Neuron (in vitro differentiated cells): ENCODE data around the gene TBATA.

Experiments
- H2AFZ ChIP-seq: one replicate; pipeline ENCODE4 v1.6.1; 2013; ENCODE audit warnings: low read depth, mild to moderate bottlenecking, inconsistent platforms, low read length, moderate library complexity
- H3K27me3 ChIP-seq: one replicate; pipeline ENCODE4 v1.6.1; 2013; ENCODE audit warnings: low read length; ENCODE audit not compliant: insufficient read depth
- H3K36me3 ChIP-seq: one replicate; pipeline ENCODE4 v1.6.1; 2013; ENCODE audit warnings: low read length; ENCODE audit not compliant: insufficient read depth
- H3K4me1 ChIP-seq: one replicate; pipeline ENCODE4 v1.6.1; 2013; ENCODE audit warnings: low read length; ENCODE audit not compliant: insufficient read depth
- H3K4me3 ChIP-seq: 2 replicates; pipeline ENCODE4 v1.5.1; 2013; ENCODE audit warnings: mild to moderate bottlenecking, low read length, moderate library complexity
- H3K9me3 ChIP-seq: one replicate; pipeline ENCODE4 v1.6.1; 2013; ENCODE audit warnings: low read length

Gene TBATA

DNA sequence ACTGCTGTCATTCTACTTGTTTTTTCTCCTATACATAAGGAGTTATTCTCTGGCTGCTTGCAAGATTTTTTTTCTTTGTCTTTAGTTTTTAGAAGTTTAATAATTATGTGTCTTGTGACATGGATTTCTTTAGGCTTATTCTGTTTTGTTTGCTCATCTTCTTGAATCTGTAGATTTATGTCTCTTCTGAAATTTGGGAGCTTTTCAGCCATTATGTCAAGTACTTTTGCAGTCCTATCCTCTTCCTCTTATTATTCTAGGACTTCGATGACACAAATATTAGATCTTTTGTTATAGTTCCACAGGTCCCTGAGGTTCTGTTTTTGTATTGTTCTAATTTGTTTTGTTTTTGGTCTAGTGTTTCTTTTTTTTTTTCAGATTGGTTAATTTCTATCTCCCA is 16.7 kb upstream of the TBATA start:
- peaks cover 3% of the 10 kb centered on the region for H3K27me3 ChIP-seq
- no peaks in the 10 kb centered on the region for H3K9me3 ChIP-seq
- H3K36me3 ChIP-seq, result no peaks in the 10 kb centered on the region
- H3K4me1 ChIP-seq, result no peaks in the 10 kb centered on the region
- no peak overlapping the region for H3K4me3 ChIP-seq
- no peak overlapping the region for H2AFZ ChIP-seq

DNA sequence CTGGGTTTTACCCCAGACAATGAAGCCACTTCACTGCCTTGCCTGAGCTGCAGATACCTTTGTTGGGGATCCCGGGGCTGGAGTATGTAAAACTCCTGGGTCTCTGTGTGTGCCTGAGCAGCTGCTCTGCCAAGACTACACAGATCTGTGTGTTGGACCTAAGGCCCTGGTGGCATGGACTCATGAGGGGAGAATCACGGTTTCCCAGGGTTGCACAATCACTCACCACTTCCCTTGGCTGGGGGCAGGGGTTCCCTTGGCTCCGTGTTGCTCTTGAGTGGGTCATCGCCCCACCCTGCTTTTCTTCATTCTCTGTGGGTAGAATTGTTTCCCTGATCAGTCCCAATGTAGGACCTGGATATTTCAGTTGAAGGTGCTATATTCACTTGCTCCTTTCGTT is 13.9 kb upstream of the TBATA start:
- H3K9me3 ChIP-seq, result no peaks in the 10 kb centered on the region
- H3K27me3 ChIP-seq, result no peaks in the 10 kb centered on the region
- no peaks in the 10 kb centered on the region for H3K36me3 ChIP-seq
- H3K4me3 ChIP-seq, result no peak overlapping the region
- H2AFZ ChIP-seq, result no peak overlapping the region
- no peaks in the 10 kb centered on the region for H3K4me1 ChIP-seq

DNA sequence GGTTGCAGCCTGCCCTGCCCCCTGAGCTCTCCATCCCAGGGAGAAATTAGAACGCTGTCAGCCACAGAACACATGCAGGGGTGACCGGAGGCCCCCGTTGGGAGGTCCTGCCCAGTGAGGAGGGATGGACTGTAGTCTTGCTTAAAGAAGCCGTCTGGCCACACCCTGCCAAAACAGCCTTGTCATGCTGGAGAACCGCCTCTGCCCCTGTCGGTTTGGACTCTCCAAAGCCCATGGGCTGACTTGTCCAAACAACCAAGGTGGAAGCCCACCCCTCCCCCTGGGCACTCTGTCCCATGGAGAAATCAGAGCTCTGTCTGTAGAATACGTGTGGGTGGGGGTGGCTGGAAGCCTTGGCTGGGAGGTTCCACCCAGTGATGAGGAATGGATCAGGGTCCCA is 12.7 kb upstream of the TBATA start:
- Histone ChIP-seq H3K4me1 (no peaks in the 10 kb centered on the region), H3K36me3 (no peaks in the 10 kb centered on the region), H3K9me3 (no peaks in the 10 kb centered on the region), H2AFZ (no peak overlapping the region), H3K27me3 (no peaks in the 10 kb centered on the region), H3K4me3 (no peak overlapping the region)

DNA sequence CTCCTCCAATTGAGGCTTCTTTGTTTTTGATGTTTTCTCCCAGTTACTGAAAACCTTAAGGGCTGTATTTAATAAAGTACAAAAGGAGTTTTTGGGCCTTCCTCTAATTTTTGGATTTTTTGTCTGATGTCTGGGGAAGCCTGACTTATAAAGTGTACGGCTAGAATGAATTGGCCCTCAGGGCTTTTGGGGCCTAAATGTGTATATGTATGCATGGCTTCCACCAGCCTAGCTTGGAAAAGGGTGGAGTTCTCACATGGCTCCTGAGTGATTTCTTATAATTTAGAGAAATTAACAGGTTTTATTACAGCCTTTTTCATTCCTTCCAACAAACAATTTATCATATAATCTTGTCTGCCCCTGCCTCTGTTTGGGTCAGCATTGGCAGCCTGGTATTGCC is 10.4 kb upstream of the TBATA start:
- no peaks in the 10 kb centered on the region for H3K27me3 ChIP-seq
- no peaks in the 10 kb centered on the region for H3K4me1 ChIP-seq
- no peak overlapping the region for H2AFZ ChIP-seq

DNA sequence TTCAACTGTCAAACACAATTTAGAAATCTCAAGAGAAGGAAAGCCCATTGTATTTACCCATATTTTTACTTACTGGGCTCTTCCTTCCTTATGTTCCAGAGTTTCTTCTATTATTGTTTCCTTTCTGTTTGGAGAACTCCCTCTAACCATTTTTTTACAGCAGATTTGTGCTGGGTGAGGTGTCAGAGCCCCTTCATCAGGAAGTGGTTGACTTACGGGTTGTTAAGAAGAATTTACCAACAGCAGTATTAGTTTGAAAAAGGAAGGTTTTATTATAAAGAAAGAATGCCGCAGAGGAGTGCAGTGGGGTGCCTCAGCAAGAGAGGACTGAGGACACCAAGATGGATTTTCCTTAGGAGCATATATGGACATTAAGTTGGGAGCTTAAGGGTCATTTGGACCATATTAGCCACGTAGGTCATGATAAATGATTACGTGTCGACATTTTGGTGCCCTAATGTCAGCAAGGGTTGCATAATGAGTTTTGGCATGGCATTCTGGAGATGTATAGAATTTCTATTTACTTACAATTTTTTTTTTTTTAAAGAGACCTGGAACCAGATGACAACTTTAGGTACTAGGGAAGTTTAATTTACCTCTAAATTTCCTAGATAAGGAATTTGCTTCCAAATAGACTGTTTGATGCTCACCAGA is 6.3 kb upstream of the TBATA start:
- Histone ChIP-seq H2AFZ (no peak overlapping the region), H3K27me3 (peaks cover 11% of the 10 kb centered on the region), H3K4me3 (no peak overlapping the region), H3K9me3 (no peaks in the 10 kb centered on the region), H3K36me3 (no peaks in the 10 kb centered on the region), H3K4me1 (no peaks in the 10 kb centered on the region)

More for the DNA sequence above, 10.4 kb upstream of the TBATA start:
- H3K4me3 ChIP-seq, result no peak overlapping the region
- no peaks in the 10 kb centered on the region for H3K9me3 ChIP-seq
- no peaks in the 10 kb centered on the region for H3K36me3 ChIP-seq

DNA sequence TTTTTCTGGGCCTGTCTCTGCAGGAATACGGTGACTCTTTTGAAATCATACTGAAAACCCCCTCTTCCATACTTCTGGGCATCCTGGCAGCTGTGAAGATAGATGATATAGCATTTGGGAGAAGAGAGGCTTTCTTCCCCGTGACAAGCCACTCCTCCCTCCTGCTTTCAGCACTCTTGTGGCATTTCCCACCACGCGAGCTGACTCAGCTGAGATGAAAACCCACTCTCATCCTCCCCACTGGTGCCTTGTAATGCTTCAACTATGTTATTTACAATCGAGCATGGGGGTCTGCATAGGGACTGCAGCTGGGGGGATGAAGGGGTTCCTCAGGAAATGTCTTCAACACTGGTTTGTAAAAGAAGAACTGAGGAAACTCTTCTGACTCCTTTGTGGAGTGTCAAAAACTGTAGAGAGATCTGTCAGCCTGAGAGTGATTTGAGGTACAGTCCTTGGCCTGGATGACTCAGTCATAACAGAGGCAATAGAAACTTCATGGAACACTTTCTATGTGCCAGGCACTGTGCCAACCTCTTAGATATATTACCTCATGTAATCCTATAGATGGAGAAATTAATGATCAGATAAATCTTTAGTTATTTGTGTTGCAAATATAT is 1.7 kb upstream of the TBATA start:
- Histone ChIP-seq H3K36me3 (no peaks in the 10 kb centered on the region), H3K9me3 (no peaks in the 10 kb centered on the region), H3K4me3 (no peak overlapping the region), H2AFZ (no peak overlapping the region), H3K4me1 (no peaks in the 10 kb centered on the region), H3K27me3 (peaks cover 22% of the 10 kb centered on the region)

DNA sequence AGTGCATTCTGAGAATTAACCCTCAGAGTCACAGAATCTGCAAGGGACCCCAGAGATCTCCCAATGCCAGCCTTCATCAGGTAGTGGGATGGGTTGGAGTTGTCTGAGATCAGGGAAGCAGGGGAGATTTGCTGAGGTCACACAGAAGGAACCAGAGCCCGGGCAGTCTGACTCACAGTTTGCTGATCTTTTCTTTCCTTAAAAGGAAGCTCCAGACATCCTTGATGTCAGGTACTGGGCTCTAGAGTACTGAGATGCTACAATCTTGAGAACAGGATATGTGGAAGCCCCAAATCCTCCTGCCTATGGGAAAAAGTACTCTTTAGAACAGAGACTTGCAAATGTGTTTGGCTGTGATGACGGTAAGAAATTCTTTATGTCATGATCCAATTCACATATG is 706 bp downstream of the TBATA start:
- Histone ChIP-seq H3K4me3 (no peak overlapping the region), H3K36me3 (no peaks in the 10 kb centered on the region), H3K27me3 (peaks cover 40% of the 10 kb centered on the region), H2AFZ (no peak overlapping the region), H3K4me1 (no peaks in the 10 kb centered on the region), H3K9me3 (no peaks in the 10 kb centered on the region)

DNA sequence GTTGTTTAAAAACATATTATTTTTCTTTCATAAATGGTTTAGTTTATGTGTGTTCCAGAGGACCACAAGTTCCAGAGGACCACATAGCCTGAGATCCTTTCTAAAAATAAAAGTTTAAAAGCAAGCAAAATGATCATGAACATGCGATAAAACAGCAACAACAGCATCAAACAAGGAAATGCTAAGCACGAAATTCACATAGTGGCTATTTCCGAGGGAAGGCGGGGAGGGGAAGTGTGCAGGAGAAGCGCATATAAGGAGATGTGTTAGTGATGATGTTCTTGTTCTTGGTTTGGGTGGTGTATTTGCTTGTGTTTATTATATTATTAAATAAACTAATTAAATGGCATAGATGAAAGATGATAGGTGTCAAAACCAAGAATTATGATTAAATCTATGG is 1.2 kb downstream of the TBATA start:
- Histone ChIP-seq H3K27me3 (peaks cover 44% of the 10 kb centered on the region), H3K36me3 (no peaks in the 10 kb centered on the region), H3K9me3 (no peaks in the 10 kb centered on the region), H2AFZ (no peak overlapping the region), H3K4me1 (no peaks in the 10 kb centered on the region), H3K4me3 (no peak overlapping the region)

DNA sequence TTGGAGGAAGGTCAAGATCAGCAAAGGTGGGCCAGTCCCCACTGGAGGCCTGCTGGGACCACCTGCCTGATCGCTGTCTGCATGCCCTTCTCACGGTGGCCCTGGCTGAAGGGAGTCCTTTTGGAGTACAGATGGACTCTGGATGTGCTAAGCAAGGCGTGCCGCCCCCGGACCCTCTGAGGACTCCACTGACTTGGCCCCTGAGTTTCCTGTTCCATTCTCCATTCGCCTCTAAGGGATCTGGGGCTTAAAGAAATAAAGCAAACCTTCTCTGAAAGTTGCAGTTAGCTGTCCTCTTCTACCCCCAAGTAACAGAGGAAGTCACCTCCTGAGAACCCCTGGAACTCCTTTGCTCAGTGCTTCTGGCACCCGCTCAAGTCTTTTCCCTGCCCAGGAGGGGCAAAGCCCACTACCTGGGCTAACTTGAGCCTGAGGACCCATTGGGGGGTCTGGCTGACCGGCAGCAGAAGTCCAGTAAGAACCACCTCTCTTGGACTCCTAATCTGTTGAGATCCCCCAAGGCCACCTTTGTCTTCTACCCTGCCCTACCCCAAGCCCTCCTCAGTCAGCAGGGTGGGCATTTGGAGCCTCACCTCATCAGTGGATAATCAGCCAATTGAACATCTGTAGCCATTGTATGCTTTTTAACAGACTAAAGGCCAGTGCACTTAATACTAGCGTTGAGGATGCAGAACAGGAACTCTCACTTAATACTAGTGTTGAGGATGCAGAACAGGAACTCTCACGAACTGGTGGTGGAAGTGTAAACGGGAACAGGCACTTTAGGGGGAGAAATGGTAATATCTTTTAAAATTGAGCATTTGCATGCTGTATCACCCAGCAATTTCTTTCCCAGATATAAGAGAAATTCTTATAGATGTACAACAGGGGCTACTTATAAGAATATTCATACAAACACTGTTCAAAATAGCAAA is 2.2 kb downstream of the TBATA start:
- Histone ChIP-seq H3K9me3 (no peaks in the 10 kb centered on the region), H3K4me1 (no peaks in the 10 kb centered on the region), H3K36me3 (no peaks in the 10 kb centered on the region), H3K27me3 (peaks cover 41% of the 10 kb centered on the region), H2AFZ (no peak overlapping the region), H3K4me3 (no peak overlapping the region)

DNA sequence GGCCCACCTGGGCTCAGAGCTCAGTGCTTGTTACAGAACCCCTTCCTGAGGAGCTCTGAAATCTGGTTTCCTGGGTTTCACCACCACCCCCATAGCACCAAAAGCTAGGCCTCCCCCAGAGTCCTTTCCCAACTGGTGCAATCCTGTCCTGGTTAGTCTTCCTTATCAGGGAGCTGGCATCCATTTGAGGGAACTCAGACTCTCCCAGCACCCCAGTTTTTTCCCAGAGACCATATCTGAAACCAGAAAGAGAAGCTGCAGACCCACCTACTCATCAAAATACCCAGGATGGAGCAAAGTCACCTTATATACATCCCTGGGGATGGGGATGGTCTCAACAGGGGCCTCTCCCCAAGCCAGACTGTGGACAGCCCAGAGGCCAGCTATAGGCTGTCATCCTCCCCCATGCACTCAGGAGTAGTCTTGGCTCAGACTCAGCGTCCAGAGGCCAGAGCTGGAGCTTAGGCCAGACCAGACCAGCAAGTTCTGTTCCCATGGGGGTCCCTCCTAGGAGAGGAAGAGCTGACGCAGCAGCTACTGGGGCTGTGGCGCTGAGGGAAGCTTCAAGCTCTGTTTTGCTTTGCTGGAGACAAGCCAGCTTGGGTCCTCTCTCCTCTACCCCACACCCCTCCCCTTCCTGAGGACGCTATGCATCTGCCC is 3.0 kb downstream of the TBATA start:
- no peaks in the 10 kb centered on the region for H3K4me1 ChIP-seq
- H2AFZ ChIP-seq, result no peak overlapping the region
- H3K4me3 ChIP-seq, result no peak overlapping the region
- no peaks in the 10 kb centered on the region for H3K9me3 ChIP-seq
- H3K36me3 ChIP-seq, result no peaks in the 10 kb centered on the region
- peaks cover 41% of the 10 kb centered on the region for H3K27me3 ChIP-seq

DNA sequence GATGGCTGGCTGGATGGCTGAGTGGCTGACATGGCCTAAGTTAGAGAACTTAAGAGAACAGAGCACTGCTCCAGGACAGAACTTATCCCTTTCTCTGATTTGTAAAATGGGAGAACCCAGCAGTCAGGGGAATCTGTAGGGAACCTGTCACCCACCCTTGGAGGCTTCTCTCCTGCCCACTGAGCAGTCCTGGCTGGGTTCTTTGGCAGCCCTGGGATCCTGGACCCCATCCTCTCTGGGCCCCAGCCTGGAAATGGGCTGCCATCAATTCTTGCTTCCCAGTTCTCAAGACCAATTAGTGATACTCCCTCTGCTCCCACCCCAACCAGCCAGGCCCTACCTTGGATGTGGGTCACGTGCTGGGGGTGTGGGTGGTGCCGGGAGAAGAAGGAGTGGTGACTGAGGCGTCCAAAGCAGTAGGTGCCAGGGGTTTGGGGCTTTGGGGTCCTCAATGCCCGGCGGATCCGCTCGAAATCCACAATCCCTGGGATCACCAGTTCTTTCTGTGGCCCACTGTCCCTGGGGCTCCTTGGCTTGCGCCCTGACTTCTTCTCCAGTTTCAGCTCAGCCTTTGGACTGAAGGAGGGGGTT is 3.6 kb downstream of the TBATA start:
- H3K27me3 ChIP-seq, result peaks cover 34% of the 10 kb centered on the region
- no peak overlapping the region for H2AFZ ChIP-seq
- H3K9me3 ChIP-seq, result no peaks in the 10 kb centered on the region
- H3K4me1 ChIP-seq, result no peaks in the 10 kb centered on the region
- no peak overlapping the region for H3K4me3 ChIP-seq
- no peaks in the 10 kb centered on the region for H3K36me3 ChIP-seq

DNA sequence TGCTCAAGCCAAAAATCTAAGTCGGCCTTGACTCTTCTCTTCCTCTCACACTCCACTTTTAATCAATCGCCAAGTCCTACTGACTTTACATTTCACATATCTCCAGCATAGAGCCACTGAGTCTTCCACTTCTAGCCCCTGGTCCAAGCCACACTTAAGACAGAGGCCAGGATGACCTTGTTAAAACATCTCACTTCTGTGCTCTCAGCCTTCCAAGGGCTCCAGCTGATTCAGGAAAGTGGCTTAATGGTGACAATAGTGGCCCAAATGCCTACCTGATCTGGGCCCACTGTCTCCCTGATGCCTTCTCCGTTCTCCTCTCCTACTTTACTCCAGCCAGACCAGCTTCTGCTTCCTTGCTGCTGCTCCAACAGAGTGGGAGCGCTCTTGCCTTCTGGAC is 4.4 kb downstream of the TBATA start:
- Histone ChIP-seq H3K4me1 (no peaks in the 10 kb centered on the region), H2AFZ (no peak overlapping the region), H3K36me3 (no peaks in the 10 kb centered on the region), H3K27me3 (peaks cover 36% of the 10 kb centered on the region), H3K4me3 (no peak overlapping the region), H3K9me3 (no peaks in the 10 kb centered on the region)

DNA sequence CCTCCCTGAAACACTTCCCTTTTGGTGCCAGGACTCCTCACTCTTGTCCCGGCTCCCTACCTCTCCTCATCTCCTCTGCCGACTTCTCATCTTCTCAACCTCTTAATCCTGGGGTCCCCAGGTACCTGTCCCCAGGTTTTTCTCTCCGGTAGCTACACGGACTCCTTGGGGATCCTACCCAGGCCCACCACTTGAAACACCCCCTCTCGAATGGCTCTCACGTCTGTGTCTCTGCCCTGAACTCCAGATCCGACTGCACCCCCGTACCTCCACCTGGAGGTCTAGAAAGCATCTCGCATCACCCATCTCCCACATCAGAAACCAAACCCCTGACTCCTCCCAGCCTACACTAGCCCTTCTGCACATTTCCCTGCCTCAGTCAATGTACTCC is 4.8 kb downstream of the TBATA start:
- Histone ChIP-seq H3K4me3 (no peak overlapping the region), H3K27me3 (peaks cover 34% of the 10 kb centered on the region), H3K4me1 (no peaks in the 10 kb centered on the region), H3K36me3 (no peaks in the 10 kb centered on the region), H3K9me3 (no peaks in the 10 kb centered on the region), H2AFZ (no peak overlapping the region)
